Left renal pelvis (tissue), 4 donors: ENCODE results near the gene SEC14L1. TPM values are rescaled to one million over a fixed set of nuclear protein-coding genes. Genes with fewer than 3 reads are reported as not detected.
"Not testable (repeated sequence)": the region's sequence is repeated elsewhere in the genome, so short reads cannot be mapped to it uniquely, and the experiment has no call there.

Experiments
- DNase-seq, 4 donors: peaks; one replicate each; pipeline ENCODE4 v3.0.0-alpha.2; 2013; ENCODE audit warnings: low read depth in 4 of 4, low spot score in 3 of 4
- polyA plus RNA-seq, 4 donors: library from polyadenylated mRNA; unstranded; fragments of 120-200 nt; gene quantifications; one replicate each; pipeline ENCODE4 v1.2.1, GENCODE V29; 2013; ENCODE audit not compliant: insufficient read length in 4 of 4

SEC14L1 gene
- polyA plus RNA-seq, 4 donors, result 52.7 to 110 (median 98.6) TPM

- no peak for DNase-seq
Measured at GRCh38 chr17:77254951-77255825, 114.4 kb downstream of the SEC14L1 start.

- not testable (repeated sequence) for DNase-seq
Measured at GRCh38 chr17:77255970-77256369, 115.2 kb downstream of the SEC14L1 start.

DNA sequence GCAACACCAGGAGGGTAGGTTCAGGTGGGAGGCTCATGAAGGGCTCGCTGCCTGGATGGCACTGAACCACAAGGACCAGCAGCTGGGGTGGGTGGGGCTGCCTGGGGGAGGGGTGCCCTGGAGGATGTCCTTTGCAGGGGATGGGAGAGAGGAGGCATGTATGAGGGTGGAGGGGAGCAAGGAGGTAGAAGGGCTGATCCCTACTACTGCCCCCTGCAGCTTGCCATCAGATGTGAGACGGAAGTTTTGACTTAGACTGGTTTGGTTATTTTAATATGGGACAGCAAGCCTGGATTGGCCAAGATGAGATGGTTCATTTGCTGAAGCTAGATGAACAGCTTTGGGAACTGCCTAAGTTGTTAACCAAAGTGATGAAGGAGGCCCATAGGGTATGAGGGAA is 115.9 kb downstream of the SEC14L1 start:
- no peak for DNase-seq

- DNase-seq, result no peak
Measured at GRCh38 chr17:77257169-77257568, 116.4 kb downstream of the SEC14L1 start.

- DNase-seq, result no peak
Measured at GRCh38 chr17:77257596-77258458, 117.1 kb downstream of the SEC14L1 start.

DNA sequence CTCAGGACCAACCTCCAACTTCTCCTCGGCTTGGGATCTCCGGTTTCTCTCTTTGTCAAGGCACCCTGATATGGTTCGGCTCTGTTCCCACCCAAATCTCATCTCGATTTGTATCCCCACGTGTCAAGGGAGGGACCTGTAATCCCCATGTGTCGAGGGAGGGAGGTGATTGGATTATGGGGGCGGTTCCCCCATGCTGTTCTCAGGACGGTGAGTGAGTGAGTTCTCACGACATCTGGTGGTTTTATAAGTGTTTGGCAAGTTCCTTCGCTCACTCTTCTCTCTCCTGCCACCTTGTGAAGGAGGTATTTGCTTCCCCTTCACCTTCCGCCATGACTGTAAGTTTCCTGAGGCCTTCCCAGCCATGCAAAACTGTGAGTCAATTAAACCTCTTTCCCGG is 117.9 kb downstream of the SEC14L1 start:
- DNase-seq, result no peak

DNA sequence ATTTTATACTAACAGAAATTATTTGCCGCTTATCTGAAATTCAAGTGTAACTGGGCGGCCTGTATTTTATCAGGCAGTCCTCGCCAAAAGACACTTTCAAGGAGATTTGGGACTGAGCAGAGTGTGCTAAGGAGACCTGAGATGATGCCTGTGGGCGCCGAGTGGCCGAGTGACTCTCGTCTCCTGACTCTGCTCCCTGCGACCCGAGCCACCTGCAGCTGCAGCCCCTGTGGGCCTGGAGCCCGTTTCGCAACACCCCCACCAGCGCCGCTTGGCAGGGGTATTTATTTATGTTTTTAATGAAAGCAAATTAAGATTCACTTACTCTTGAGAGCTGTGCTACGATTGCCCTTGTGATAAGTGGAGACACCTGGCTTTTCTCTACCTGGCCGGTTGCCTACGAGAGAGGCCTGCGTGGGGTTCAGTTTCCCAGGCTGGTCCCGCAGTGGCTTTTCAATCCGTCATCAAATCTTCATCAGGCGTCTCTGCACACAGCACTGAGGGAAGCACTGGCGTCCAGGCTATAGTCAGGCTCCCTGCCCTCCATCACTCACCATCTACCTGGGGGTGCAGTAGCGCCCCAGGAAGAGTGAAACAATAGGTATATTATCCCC is 124.0 kb downstream of the SEC14L1 start:
- no peak for DNase-seq

DNA sequence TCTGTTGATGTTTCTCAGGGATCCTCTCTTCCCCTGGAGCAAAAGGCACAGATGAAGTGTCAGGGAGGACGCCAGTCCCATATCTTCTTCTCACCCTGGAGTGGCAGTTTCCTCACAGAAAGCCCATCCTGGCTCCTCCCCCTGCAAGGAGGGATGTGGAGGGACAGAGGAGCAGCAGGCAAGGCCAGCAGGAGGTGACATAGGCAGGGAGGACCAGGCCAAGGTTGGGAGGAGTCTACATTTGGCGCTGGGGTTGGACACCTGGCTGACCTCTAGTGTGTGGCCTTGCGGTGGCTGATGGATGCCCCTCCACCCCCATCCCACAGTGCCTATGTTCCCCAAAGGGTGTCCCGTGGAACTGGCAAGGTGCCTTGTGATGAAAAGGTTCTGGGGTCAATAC is 125.4 kb downstream of the SEC14L1 start:
- DNase-seq, result no peak
